Transverse colon (tissue), 4 donors: ENCODE data around the gene GBX1. TPM values are rescaled to one million over a fixed set of nuclear protein-coding genes. Genes with fewer than 3 reads are reported as not detected.

Experiments
- DNase-seq: peaks from one replicate; pipeline ENCODE4 v3.0.0-alpha.2; 2019
- H3K27ac ChIP-seq, 4 donors: fragments of 200-600 bp; sonication (generic); 2 replicates each; pipeline ENCODE4 v1.5.1; 2016 to 2018; ENCODE audit warnings: inconsistent platforms in 4 of 4
- H3K27me3 ChIP-seq: fragments of 200-600 bp; sonication (generic); 2 replicates; pipeline ENCODE4 v1.5.1; 2017; ENCODE audit warnings: inconsistent platforms
- H3K36me3 ChIP-seq, 4 donors: fragments of 200-600 bp; sonication (generic); 2 replicates each; pipeline ENCODE4 v1.5.1; 2017 to 2019; ENCODE audit warnings: inconsistent platforms in 4 of 4
- H3K4me1 ChIP-seq, 4 donors: fragments of 200-600 bp; sonication (generic); 2 replicates each; pipeline ENCODE4 v1.5.1; 2017 to 2020; ENCODE audit warnings: inconsistent platforms in 4 of 4
- H3K4me3 ChIP-seq, 4 donors: fragments of 200-600 bp; sonication (generic); 1 replicate in 1 of 4; 2 replicates in 3 of 4; pipeline versions ENCODE4 v1.5.1 to v1.6.1; 2017 to 2019; ENCODE audit warnings: inconsistent platforms in 4 of 4
- H3K9me3 ChIP-seq, 2 donors: fragments of 200-600 bp; sonication (generic); 2 replicates each; pipeline ENCODE4 v1.5.1; 2017 to 2019; ENCODE audit warnings: inconsistent platforms in 2 of 2
- EP300 ChIP-seq: sonication (generic); formaldehyde crosslinking; IDR thresholded peaks from one replicate; pipeline ENCODE4 v1.6.1; 2017; ENCODE audit warnings: antibody characterized with exemption, low read depth
- POLR2A ChIP-seq: fragments of 450-650 bp; IDR thresholded peaks from one replicate; pipeline ENCODE4 v1.6.1; 2016; ENCODE audit warnings: antibody characterized with exemption, mild to moderate bottlenecking, moderate library complexity
- POLR2AphosphoS5 ChIP-seq, 3 donors: sonication (generic); formaldehyde crosslinking; IDR thresholded peaks; one replicate each; pipeline ENCODE4 v1.6.1; 2016; ENCODE audit warnings: antibody characterized with exemption in 3 of 3
- WGBS, 2 donors: methylation state at CpG; one replicate each; pipeline ENCODE4 v1.1.5; 2018; ENCODE audit warnings: low coverage in 1 of 2; 5-methylcytosine and 5-hydroxymethylcytosine counted together
- in situ Hi-C, 4 donors: fragments of 200-750 bp; cut with MboI; loops; one replicate each; pipeline versions ENCODE4 v1.15.0 to v1.15.1; 2017; ENCODE audit warnings: low sequenced_read_pairs in 3 of 4, low pct_ligation_motif_present in 1 of 4, low pct_unique_long_range_greater_than_20kb in 1 of 4
- intact Hi-C: fragments of 100-400 bp; cut with DNase I; formaldehyde crosslinking; loops from one replicate; pipeline ENCODE4 v1.15.1; 2023; ENCODE audit warnings: low total_unique reads
- total RNA-seq, 4 donors: library from RNA; depleted of rRNA; stranded (reverse); fragments of >200 nt; gene quantifications; one replicate each; pipeline ENCODE4 v1.1.0, GENCODE V29; 2016
- TF ChIP-seq, protein P1 (sequence below), 5 experiments: fragments of 200-600 bp in 3 of 5; fragments of 450-650 bp in 2 of 5; sonication (generic) in 3 of 5; IDR thresholded peaks; 1 replicate in 2 of 5; 2 replicates in 3 of 5; pipeline ENCODE4 v1.5.1; 2016 to 2017; ENCODE audit warnings: antibody characterized with exemption in 5 of 5, inconsistent platforms in 3 of 5, mild to moderate bottlenecking in 2 of 5, moderate library complexity in 1 of 5

The GBX1 gene
- total RNA-seq, 4 donors from 2014 or later, result not detected

DNA sequence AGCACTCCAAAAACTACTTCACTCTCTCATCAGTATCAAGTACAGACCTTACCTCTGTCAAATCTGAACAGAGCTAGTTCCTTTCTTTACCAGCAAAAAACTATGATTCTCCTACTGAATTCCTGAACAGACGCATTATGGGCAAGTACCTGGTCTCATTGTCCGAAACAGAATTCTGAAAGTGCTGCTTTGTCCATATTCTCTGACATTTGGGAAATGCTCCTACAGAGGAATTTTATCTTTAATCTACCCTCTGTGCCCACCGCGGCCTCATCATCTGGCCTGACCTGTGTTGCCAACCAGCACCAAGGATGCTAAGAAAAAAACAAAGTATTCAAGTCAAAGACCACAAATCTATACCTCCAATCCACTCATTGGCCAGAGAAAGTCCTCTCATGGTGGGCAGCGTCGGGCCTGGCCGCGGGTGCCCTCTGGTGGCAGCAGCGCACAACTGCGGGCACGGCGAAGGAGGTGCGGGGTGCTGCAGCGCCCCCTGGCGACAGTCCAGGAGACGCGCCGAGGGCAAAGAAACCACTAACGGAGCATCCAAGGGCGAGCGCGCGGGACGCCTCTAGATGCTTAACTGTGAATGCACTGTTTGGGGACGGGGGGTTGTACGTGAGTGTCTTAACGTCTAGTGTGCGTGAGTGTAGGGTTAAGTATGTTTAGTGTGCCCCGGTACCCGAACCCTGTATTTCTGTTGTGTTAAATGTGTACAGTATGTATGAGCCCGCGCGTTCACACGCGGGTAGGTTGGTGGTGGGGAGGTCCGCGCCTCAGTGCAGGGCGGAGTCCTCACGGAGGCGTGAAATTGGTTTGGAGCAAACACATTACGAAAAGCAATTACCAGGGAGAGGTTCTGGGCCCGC is 5.0 kb upstream of the GBX1 start:
- no peak for TF ChIP-seq POLR2AphosphoS5 (IDR thresholded peaks at IDR 0.05)
- TF ChIP-seq, protein P1, sequence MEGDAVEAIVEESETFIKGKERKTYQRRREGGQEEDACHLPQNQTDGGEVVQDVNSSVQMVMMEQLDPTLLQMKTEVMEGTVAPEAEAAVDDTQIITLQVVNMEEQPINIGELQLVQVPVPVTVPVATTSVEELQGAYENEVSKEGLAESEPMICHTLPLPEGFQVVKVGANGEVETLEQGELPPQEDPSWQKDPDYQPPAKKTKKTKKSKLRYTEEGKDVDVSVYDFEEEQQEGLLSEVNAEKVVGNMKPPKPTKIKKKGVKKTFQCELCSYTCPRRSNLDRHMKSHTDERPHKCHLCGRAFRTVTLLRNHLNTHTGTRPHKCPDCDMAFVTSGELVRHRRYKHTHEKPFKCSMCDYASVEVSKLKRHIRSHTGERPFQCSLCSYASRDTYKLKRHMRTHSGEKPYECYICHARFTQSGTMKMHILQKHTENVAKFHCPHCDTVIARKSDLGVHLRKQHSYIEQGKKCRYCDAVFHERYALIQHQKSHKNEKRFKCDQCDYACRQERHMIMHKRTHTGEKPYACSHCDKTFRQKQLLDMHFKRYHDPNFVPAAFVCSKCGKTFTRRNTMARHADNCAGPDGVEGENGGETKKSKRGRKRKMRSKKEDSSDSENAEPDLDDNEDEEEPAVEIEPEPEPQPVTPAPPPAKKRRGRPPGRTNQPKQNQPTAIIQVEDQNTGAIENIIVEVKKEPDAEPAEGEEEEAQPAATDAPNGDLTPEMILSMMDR (IDR thresholded peaks at IDR 0.05), result peak; percentile 100
- Histone ChIP-seq H3K9me3 (no peaks in the 10 kb centered on the region), H3K36me3 (no peaks in the 10 kb centered on the region), H3K4me3 (no peak overlapping the region), H3K4me1 (peaks cover 6 to 10% (median 9%) of the 10 kb centered on the region in 4 donors), H3K27ac (no peak overlapping the region), H3K27me3 (peaks cover 88% of the 10 kb centered on the region)
- intact Hi-C loops, result loop anchor here (5.0 kb wide), 1 partner anchor 130 kb away; no protein-coding TSS in a partner anchor
- DNase-seq, result peak; percentile 78
- in situ Hi-C loops, result loop anchor here in 2 of 4 donors (5.0 to 10.0 kb wide), 2 partner anchors 45 to 48 kb away; no protein-coding TSS in a partner anchor
- 21 to 85% methylated on average over 2 to 42 of the region's 42 CpGs for WGBS, 2 donors

DNA sequence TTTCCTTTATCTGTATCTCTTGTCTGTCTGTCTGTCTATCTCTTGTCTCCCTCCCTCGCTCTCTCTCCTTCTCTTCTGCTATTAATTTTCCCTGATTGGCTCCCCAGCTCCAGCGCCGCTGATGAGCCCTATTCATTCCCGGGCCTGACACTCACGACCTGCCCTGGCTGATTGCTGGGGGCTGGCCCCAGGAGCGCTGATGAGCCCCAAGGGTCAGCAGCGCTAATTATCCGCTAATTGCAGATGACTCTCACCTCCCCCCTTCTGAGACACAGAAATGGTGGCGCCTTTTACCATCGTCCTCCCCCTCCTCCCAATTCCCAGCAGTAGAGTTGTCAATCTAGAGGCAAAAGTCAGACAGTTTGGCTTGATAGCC is 1.3 kb upstream of the GBX1 start:
- H3K36me3 ChIP-seq, result no peaks in the 10 kb centered on the region
- in situ Hi-C loops (no loop called here), intact Hi-C loops (loop anchor here (5.0 kb wide), 1 partner anchor 46 kb away; no protein-coding TSS in a partner anchor)
- no peaks in the 10 kb centered on the region for H3K9me3 ChIP-seq
- 42 to 47% methylated on average over 3 to 10 of the region's 10 CpGs for WGBS, 2 donors
- TF ChIP-seq POLR2AphosphoS5 (IDR thresholded peaks at IDR 0.05) (no peak), EP300 (no peak), POLR2A (no peak)
- TF ChIP-seq, protein P1 (IDR thresholded peaks at IDR 0.05), result no peak
- H3K27me3 ChIP-seq, result peaks cover 93% of the 10 kb centered on the region
- no peak for DNase-seq
- H3K4me1 ChIP-seq, result peaks cover 13 to 18% (median 18%) of the 10 kb centered on the region in 4 donors
- H3K4me3 ChIP-seq, result no peak overlapping the region
- no peak overlapping the region for H3K27ac ChIP-seq

DNA sequence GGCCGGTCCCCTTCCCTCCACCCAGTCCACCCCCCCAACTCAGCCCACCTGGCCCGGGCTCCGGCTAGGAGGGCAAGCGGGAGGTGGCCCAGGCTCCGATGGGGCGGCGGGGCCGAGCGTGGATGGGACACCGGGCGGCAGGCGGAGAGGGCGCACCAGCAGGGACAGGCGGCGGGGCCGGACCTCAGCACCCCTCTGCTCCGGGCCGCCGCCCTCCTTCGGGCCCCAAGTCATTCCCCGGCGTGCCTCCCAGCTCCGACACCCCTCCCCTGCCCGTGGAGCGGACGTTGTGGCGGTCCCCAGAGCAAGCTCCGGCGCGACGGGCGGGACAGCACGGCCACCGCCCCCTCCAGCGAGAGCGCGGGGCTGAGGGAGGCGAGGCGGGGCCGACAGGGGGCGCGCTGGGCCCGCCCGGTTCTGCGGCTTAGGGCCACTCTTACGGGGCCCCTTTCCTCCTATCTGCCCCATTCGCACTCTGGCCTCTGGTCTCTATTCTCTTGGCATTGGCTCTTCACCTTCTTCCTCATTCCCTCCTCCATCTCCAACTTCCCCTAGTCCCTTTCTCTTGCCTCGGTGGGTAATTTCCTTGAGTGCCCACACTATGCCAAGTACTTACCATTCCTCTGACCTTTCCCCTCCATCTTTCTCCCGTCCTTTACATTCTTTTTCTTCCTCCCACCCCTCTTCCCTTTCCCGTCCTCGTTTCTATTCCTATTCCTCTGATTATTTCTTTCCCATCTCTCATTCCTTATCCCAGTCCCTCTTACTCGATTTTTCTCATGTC is 701 bp upstream of the GBX1 start:
- H3K9me3 ChIP-seq, result no peaks in the 10 kb centered on the region
- no peak overlapping the region for H3K27ac ChIP-seq
- intact Hi-C loops, result loop anchor here (5.0 kb wide), 1 partner anchor 46 kb away; no protein-coding TSS in a partner anchor
- peak overlapping the region; percentile 17 to 52 (median 30) for H3K4me3 ChIP-seq
- no peak for TF ChIP-seq POLR2AphosphoS5 (IDR thresholded peaks at IDR 0.05)
- TF ChIP-seq, protein P1 (IDR thresholded peaks at IDR 0.05), result peak; percentile 26 to 64 (median 54)
- in situ Hi-C loops, result no loop called here
- H3K4me1 ChIP-seq, result peaks cover 13 to 18% (median 18%) of the 10 kb centered on the region in 4 donors
- DNase-seq, result peak; percentile 46
- 4 to 5% methylated on average over 4 to 16 of the region's 52 CpGs for WGBS, 2 donors
- H3K27me3 ChIP-seq, result peaks cover 93% of the 10 kb centered on the region
- H3K36me3 ChIP-seq, result no peaks in the 10 kb centered on the region

DNA sequence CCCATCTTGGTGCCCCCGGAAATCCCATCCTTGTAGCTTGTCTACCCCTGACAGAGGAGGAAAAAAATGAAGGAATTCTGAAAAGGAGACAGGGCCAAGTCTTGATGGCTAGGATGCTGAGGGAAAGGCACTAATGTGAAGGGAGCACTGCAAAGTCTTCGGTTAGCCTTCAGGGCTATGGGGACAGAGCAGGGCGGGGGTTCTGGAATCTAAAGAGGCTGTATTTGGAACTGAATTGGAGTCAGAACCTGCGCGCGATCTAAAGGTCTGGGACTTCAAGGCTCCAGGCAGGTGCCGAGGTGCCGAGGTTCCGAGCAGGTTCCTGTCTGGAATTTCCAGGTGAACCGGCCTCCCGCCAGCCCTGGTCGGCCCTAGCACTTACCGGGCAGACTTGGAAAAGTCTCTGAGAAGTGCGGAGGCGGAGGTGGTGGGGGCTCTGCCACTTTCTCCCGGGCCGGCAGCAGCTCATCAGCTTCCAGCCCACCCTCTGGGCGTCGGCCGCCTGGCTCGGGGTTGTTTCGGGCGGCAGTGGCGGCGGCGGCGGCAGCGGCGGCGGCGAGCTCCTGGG is 781 bp downstream of the GBX1 start:
- in situ Hi-C loops, result no loop called here
- H3K27me3 ChIP-seq, result peaks cover 97% of the 10 kb centered on the region
- intact Hi-C loops, result loop anchor here (5.0 kb wide), 1 partner anchor 44 kb away; no protein-coding TSS in a partner anchor
- H3K4me3 ChIP-seq, result peak overlapping the region; percentile 17 to 52 (median 31)
- H3K9me3 ChIP-seq, result no peaks in the 10 kb centered on the region
- no peaks in the 10 kb centered on the region for H3K36me3 ChIP-seq
- H3K4me1 ChIP-seq, result peaks cover 13 to 18% (median 18%) of the 10 kb centered on the region in 4 donors
- H3K27ac ChIP-seq, result no peak overlapping the region
- WGBS, 2 donors, result 12% methylated on average over 31 of the region's 31 CpGs; no CpG with 5 or more reads in 1 of the 2 donors
- DNase-seq, result no peak
- TF ChIP-seq POLR2A (no peak), POLR2AphosphoS5 (IDR thresholded peaks at IDR 0.05) (no peak), EP300 (no peak)
- TF ChIP-seq, protein P1 (IDR thresholded peaks at IDR 0.05), result no peak
